ENCODE measurements around the gene FSTL3. TPM values are rescaled to one million over a fixed set of nuclear protein-coding genes. Genes with fewer than 3 reads are reported as not detected.
A peak's percentile ranks its signal among the peaks of the same experiment; 100 is the strongest.

FSTL3 gene
- total RNA-seq, 6 donors from 2014 or later, result 109 to 335 (median 197) TPM

DNA sequence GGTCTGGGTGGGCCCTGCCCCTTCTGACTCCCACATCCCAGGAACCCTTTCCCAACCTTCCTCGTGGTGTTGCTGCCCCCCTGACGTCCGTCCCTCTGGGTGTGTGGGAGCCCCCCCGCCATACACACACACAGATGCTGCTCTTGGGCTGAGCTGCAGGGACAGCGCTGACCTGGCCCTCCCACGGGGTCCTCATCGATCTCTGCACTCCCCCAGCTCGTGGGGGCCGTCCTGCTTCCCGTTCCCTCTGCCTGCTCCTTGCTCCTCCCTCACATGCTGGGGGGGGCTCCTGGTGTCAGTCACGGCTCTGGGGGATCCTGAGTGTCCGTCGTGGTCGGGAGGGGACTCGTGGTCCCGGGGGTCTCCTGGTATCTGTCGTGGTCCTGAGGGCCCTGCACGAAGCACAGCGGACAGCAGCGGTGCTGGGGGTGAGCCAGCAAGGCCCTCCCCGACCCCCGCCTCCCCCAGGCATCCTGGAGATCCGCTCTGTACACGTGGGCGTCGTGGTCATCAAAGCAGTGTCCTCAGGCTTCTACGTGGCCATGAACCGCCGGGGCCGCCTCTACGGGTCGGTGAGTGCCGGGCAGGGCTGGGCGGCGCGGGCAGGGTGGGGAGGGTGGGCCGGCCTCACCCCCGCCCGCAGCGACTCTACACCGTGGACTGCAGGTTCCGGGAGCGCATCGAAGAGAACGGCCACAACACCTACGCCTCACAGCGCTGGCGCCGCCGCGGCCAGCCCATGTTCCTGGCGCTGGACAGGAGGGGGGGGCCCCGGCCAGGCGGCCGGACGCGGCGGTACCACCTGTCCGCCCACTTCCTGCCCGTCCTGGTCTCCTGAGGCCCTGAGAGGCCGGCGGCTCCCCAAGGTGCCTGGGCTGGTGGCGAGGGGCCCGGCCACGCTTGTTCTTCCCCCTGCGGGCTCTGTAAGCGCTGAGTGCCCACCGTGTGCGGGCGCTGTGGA is 33.1 kb upstream of the FSTL3 start:
- H3K9me3 ChIP-seq, result no peaks in the 10 kb centered on the region

DNA sequence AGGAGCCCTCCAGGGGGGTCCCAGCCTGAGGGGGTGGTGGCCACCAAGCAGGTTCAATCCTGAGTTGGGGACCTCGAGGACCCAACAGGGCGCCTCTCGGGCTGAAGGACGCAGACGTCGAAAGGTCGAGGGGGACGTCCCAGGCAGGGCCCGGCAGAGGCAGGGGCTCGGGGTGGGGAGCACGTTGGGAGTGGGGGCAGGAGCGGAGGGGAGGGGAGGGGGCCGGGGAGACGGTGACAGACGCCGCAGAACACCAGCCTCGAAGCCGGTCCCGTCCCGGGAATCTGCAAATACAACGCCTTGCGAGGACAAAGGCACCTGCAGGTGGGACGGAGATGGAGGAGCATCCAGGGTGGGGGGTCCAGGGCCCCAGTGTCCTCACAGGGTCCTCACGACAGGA is 32.5 kb upstream of the FSTL3 start:
- no peak overlapping the region for H3K4me3 ChIP-seq
- 89 to 92% methylated on average over 21 to 24 of the region's 24 CpGs for WGBS, 2 donors
- DNase-seq (peak in 1 of 2 donors; percentile 75), ATAC-seq (ENCODE audit: low FRiP score in 2 of 2) (no peak)
- H3K27ac ChIP-seq, result no peak overlapping the region
- peaks cover 10 to 15% (median 11%) of the 10 kb centered on the region in 4 donors for H3K4me1 ChIP-seq
- peaks cover 15 to 47% (median 41%) of the 10 kb centered on the region in 4 donors for H3K36me3 ChIP-seq
- TF ChIP-seq POLR2AphosphoS5 (IDR thresholded peaks at IDR 0.05) (no peak), POLR2A (IDR thresholded peaks at IDR 0.05) (no peak), EP300 (IDR thresholded peaks at IDR 0.05) (no peak)
- TF ChIP-seq, protein P1, sequence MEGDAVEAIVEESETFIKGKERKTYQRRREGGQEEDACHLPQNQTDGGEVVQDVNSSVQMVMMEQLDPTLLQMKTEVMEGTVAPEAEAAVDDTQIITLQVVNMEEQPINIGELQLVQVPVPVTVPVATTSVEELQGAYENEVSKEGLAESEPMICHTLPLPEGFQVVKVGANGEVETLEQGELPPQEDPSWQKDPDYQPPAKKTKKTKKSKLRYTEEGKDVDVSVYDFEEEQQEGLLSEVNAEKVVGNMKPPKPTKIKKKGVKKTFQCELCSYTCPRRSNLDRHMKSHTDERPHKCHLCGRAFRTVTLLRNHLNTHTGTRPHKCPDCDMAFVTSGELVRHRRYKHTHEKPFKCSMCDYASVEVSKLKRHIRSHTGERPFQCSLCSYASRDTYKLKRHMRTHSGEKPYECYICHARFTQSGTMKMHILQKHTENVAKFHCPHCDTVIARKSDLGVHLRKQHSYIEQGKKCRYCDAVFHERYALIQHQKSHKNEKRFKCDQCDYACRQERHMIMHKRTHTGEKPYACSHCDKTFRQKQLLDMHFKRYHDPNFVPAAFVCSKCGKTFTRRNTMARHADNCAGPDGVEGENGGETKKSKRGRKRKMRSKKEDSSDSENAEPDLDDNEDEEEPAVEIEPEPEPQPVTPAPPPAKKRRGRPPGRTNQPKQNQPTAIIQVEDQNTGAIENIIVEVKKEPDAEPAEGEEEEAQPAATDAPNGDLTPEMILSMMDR (IDR thresholded peaks at IDR 0.05), result no peak
- H3K27me3 ChIP-seq, result no peaks in the 10 kb centered on the region
- no peaks in the 10 kb centered on the region for H3K9me3 ChIP-seq

More for the DNA sequence above, 33.1 kb upstream of the FSTL3 start:
- peaks cover 12 to 19% (median 14%) of the 10 kb centered on the region in 4 donors for H3K4me1 ChIP-seq
- no peak overlapping the region for H3K27ac ChIP-seq
- 86 to 96% methylated on average over 27 to 67 of the region's 70 CpGs for WGBS, 2 donors
- no peaks in the 10 kb centered on the region for H3K27me3 ChIP-seq
- TF ChIP-seq POLR2AphosphoS5 (IDR thresholded peaks at IDR 0.05) (no peak), POLR2A (IDR thresholded peaks at IDR 0.05) (no peak), EP300 (IDR thresholded peaks at IDR 0.05) (no peak)
- TF ChIP-seq, protein P1 (IDR thresholded peaks at IDR 0.05), result no peak
- H3K36me3 ChIP-seq, result peaks cover 11 to 40% (median 34%) of the 10 kb centered on the region in 4 donors
- no peak for ATAC-seq (ENCODE audit: low FRiP score in 2 of 2)
- H3K4me3 ChIP-seq, result no peak overlapping the region
- peak in 1 of 2 donors; percentile 84 for DNase-seq

DNA sequence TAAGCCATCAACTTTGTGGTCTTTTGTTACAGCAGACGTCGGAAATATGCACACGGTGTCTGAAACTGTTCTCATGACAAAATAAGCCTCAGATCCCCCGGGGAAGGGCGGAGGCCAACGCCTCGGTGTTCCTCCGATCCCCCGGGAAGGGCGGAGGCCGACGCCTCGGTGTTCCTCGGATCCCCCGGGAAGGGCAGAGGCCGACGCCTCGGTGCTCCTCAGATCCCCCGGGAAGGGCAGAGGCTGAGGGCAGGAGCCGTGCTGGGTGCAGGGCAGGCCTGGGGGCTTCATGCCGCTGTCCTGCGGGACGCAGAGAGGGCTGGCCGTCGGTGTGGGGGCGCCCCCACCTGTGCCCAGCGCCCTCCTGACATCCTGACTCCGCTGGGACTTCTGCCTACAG is 31.8 kb upstream of the FSTL3 start:
- TF ChIP-seq POLR2A (IDR thresholded peaks at IDR 0.05) (no peak), POLR2AphosphoS5 (IDR thresholded peaks at IDR 0.05) (no peak)
- TF ChIP-seq, protein P1 (IDR thresholded peaks at IDR 0.05), result no peak
- Histone ChIP-seq H3K4me1 (peaks cover 4 to 9% (median 4%) of the 10 kb centered on the region in 4 donors), H3K4me3 (no peak overlapping the region), H3K27me3 (no peaks in the 10 kb centered on the region), H3K36me3 (peaks cover 15 to 53% (median 47%) of the 10 kb centered on the region in 4 donors), H3K9me3 (no peaks in the 10 kb centered on the region), H3K27ac (no peak overlapping the region)
- ATAC-seq (ENCODE audit: low FRiP score in 2 of 2) (no peak), DNase-seq (no peak)
- 84 to 87% methylated on average over 19 to 27 of the region's 28 CpGs for WGBS, 2 donors

DNA sequence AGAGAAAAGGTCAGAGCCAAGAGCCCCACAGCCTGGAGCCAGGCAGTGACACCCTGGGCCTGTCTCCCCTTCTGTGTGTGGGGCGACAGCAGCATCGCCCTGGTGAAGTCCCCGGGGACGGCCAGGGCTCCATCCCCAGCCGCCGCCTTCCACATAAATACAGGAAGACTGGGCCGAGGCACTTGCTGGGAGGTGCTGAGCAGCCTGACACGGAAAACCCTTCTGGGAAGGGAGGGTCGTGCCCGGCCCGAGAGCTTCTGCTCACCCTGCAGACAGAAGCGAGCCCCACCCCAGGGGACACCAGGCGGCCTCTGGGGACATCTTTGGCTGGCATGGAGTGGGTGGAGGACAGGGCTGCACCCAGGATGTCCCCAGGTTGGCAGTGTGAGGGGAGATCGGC is 31.4 kb upstream of the FSTL3 start:
- Histone ChIP-seq H3K9me3 (no peaks in the 10 kb centered on the region), H3K4me1 (peaks cover 3 to 4% (median 3%) of the 10 kb centered on the region in 4 donors), H3K4me3 (no peak overlapping the region), H3K27me3 (no peaks in the 10 kb centered on the region), H3K27ac (no peak overlapping the region), H3K36me3 (peaks cover 15 to 57% (median 51%) of the 10 kb centered on the region in 4 donors)
- WGBS, 2 donors, result 87 to 100% methylated on average over 3 to 12 of the region's 14 CpGs
- no peak for ATAC-seq (ENCODE audit: low FRiP score in 2 of 2)
- TF ChIP-seq POLR2AphosphoS5 (IDR thresholded peaks at IDR 0.05), result no peak
- no peak for TF ChIP-seq POLR2A (IDR thresholded peaks at IDR 0.05)
- TF ChIP-seq, protein P1 (IDR thresholded peaks at IDR 0.05), result no peak
- TF ChIP-seq EP300 (IDR thresholded peaks at IDR 0.05), result no peak
- DNase-seq, result peak in 1 of 2 donors; percentile 78
